ENCODE measurements around the gene FSTL3. TPM values are rescaled to one million over a fixed set of nuclear protein-coding genes. Genes with fewer than 3 reads are reported as not detected.

FSTL3 gene
- total and polyA plus RNA-seq, 10 of the 15 experiments (the other 5 are each of a cell fraction or from before 2014, with no cell fraction given): 0.42 to 13.5 (median 3.6) TPM

GRCh38 chr19:633068-633785, 43.0 kb upstream of the FSTL3 start, which contains the start of gene POLRMT (continued):
- TF ChIP-seq ELK1 (IDR thresholded peaks at IDR 0.05; ENCODE audit: low read depth, low read length) (peak; percentile 97), USF1 (IDR thresholded peaks at IDR 0.05; ENCODE audit: borderline replicate concordance, extremely low read length, insufficient read depth, low read depth, low read length) (no peak), MYB (IDR thresholded peaks at IDR 0.05; ENCODE audit: borderline replicate concordance, low read depth, low read length) (no peak), MLLT1 (IDR thresholded peaks at IDR 0.05) (no peak), POLR2AphosphoS5 (IDR thresholded peaks at IDR 0.05; ENCODE audit: low read length) (peak; percentile 48; the same call in 1 of the 2 replicates), MEF2A (IDR thresholded peaks at IDR 0.05; ENCODE audit: insufficient read depth, low read depth, low read length) (no peak), ZSCAN29 (IDR thresholded peaks at IDR 0.05) (no peak), BRCA1 (IDR thresholded peaks at IDR 0.05; ENCODE audit: low read depth, low read length) (no peak), ESRRA (IDR thresholded peaks at IDR 0.05; ENCODE audit: low read length) (peak; percentile 50; the same call in 1 of the 2 replicates), NKRF (conservative IDR thresholded peaks at IDR 0.05) (peak; percentile 42), CHD2 (IDR thresholded peaks at IDR 0.05; ENCODE audit: borderline replicate concordance, low read depth, low read length) (peak; percentile 91), NR2C2 (IDR thresholded peaks at IDR 0.05; ENCODE audit: borderline replicate concordance, control insufficient read depth, insufficient read length, low read depth) (peak; percentile 80), ZBTB11 (CRISPR knock-in tag; IDR thresholded peaks at IDR 0.05) (no peak), ZBTB40 (IDR thresholded peaks at IDR 0.05; ENCODE audit: borderline replicate concordance) (peak; percentile 92), NBN (IDR thresholded peaks at IDR 0.05) (0 out of 2 replicates have a peak, but pooled peaks have one; percentile 33)

Data from GM12878 (cell line).